Measurements from ENCODE around the gene LUC7L3. TPM values are rescaled to one million over a fixed set of nuclear protein-coding genes. Genes with fewer than 3 reads are reported as not detected.

The LUC7L3 gene
- total and polyA plus RNA-seq, 2 donors (not counting 3 experiments of a cell fraction or from before 2014, with no cell fraction given) = 70.9 to 113 TPM

- Histone ChIP-seq H3K27me3 (ENCODE audit: control insufficient read depth in 2 of 2, insufficient read depth in 2 of 2, low read length in 2 of 2) (no peaks in the 10 kb centered on the region), H3K9me3 (replicated peaks; ENCODE audit: control insufficient read depth, insufficient read depth, low read length) (no peaks in the 10 kb centered on the region), H3K9me1 (replicated peaks; ENCODE audit: control insufficient read depth, extremely low read depth, insufficient read depth, low read length) (no peaks in the 10 kb centered on the region), H3K9ac (replicated peaks; ENCODE audit: extremely low read depth, insufficient read depth, low read length) (no peak overlapping the region), H4K20me1 (replicated peaks; ENCODE audit: control insufficient read depth, extremely low read depth, insufficient read depth, low read length) (no peaks in the 10 kb centered on the region), H3K27ac (ENCODE audit: insufficient read depth, low read depth, low read length) (no peak overlapping the region), H3K79me2 (ENCODE audit: control insufficient read depth, insufficient read depth, low read length) (no peaks in the 10 kb centered on the region), H3K4me1 (ENCODE audit: control insufficient read depth, extremely low read depth, insufficient read depth, low read length) (no peaks in the 10 kb centered on the region), H3K4me2 (ENCODE audit: insufficient read depth, low read length) (no peak overlapping the region), H2AFZ (ENCODE audit: low read depth, low read length) (no peak overlapping the region), H3K4me3 (replicated peaks in 1 of 3; ENCODE audit: insufficient read depth in 1 of 3, low read depth in 1 of 3, low read length in 3 of 3) (no peak overlapping the region), H3K36me3 (ENCODE audit: control insufficient read depth in 2 of 2, extremely low read depth in 1 of 2, insufficient read depth in 2 of 2, low read length in 2 of 2) (no peaks in the 10 kb centered on the region)
- DNase-seq (ENCODE audit: low read depth, low spot score) = no peak
- no peak for FAIRE-seq
- CTCF ChIA-PET = interaction anchor here (1.3 to 2.0 kb wide), 2 partner anchors 11 kb away, joined by 4 to 14 read pairs; no protein-coding TSS in a partner anchor
- no TSS peak for BruUV-seq (replicated peaks)
- dilution Hi-C loops (cut with MboI; ENCODE audit: extremely low pct_ligation_motif_present, low sequenced_read_pairs) = no loop called here
- intact Hi-C loops (cut with micrococcal nuclease) = no loop called here
- POLR2A ChIA-PET = no interaction called here
- TF ChIP-seq POLR2AphosphoS5 (IDR thresholded peaks at IDR 0.05; ENCODE audit: insufficient read depth, low read depth, low read length) = no peak
- no peak for TF ChIP-seq MAX (IDR thresholded peaks at IDR 0.05; ENCODE audit: insufficient read depth, insufficient read length)
- TF ChIP-seq JUN (IDR thresholded peaks at IDR 0.05; ENCODE audit: borderline replicate concordance, insufficient read depth, insufficient read length, low read depth) = no peak
- TF ChIP-seq FOS (IDR thresholded peaks at IDR 0.05; ENCODE audit: borderline replicate concordance, insufficient read depth, low read length) = no peak
- TF ChIP-seq EZH2 (IDR thresholded peaks at IDR 0.05; ENCODE audit: borderline replicate concordance, low read depth, low read length, severe bottlenecking) = no peak
- TF ChIP-seq GATA2 (IDR thresholded peaks at IDR 0.05; ENCODE audit: insufficient read depth, insufficient read length, low read depth, low read length) = no peak
- TF ChIP-seq CTCF (IDR thresholded peaks at IDR 0.05; ENCODE audit: extremely low read depth in 1 of 2, insufficient read depth in 1 of 2, low read depth in 1 of 2, low read length in 2 of 2) = no peak
- TF ChIP-seq POLR2A (IDR thresholded peaks at IDR 0.05; ENCODE audit: low read depth, low read length) = no peak
- no peak for TF ChIP-seq MYC (IDR thresholded peaks at IDR 0.05; ENCODE audit: low read depth, low read length)
Measured at GRCh38 chr17:50771991-50772785, 52.8 kb downstream of the LUC7L3 start.
